Measurements from ENCODE around the gene FOXL3. TPM values are rescaled to one million over a fixed set of nuclear protein-coding genes. Genes with fewer than 3 reads are reported as not detected.
"Not testable (repeated sequence)": the region's sequence is repeated elsewhere in the genome, so short reads cannot be mapped to it uniquely, and the experiment has no call there.

Gene FOXL3
- polyA plus RNA-seq, 1 of the 3 experiments (the other 2 are of a cell fraction) = not detected

DNA sequence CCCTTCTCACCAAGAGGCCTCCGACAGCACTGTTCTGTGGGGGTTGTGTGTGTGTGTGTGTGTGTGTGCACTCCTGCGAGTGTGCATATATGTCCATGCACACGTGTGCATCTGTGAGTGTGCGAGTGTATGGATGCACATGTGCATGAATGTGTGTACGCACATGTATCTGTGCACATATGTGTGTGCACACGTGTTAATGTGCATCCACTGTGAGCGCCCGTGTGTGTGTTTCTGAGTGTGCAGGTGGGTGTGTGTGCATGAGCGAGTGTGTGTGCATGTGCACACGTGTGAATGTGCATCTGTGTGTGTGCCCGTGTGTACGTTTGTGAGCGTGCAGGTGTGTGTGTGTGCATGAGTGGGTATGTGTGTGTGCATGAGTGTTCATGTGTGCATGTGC lies 48.5 kb upstream of the FOXL3 start:
- CTCF ChIA-PET = interaction anchor here (1.2 kb wide), 1 partner anchor 23 kb away, joined by 3 read pairs; no protein-coding TSS in a partner anchor
- Histone ChIP-seq H3K27me3 (ENCODE audit: insufficient read depth) (no peaks in the 10 kb centered on the region), H2AFZ (ENCODE audit: low read depth) (no peak overlapping the region), H3K9ac (no peak overlapping the region), H3K9me2 (no peaks in the 10 kb centered on the region), H3K4me2 (no peak overlapping the region), H3F3A (replicated peaks; ENCODE audit: insufficient read depth) (no peaks in the 10 kb centered on the region), H3K9me3 (no peaks in the 10 kb centered on the region), H3K79me2 (ENCODE audit: insufficient read depth) (no peaks in the 10 kb centered on the region), H4K20me1 (ENCODE audit: insufficient read depth) (no peaks in the 10 kb centered on the region), H3K4me1 (ENCODE audit: control insufficient read depth in 1 of 2, insufficient read depth in 2 of 2, low read depth in 1 of 2, low read length in 1 of 2) (no peaks in the 10 kb centered on the region), H3K27ac (ENCODE audit: low read depth in 2 of 2, low read length in 1 of 2) (no peak overlapping the region), H3K4me3 (ENCODE audit: low read depth in 2 of 2, low read length in 1 of 2) (no peak overlapping the region), H3K36me3 (replicated peaks in 1 of 2; ENCODE audit: control insufficient read depth in 1 of 2, insufficient read depth in 2 of 2, low read length in 1 of 2) (peaks cover 0 to 5% of the 10 kb centered on the region in 2 experiments)
- POLR2A ChIA-PET = no interaction called here
- TF ChIP-seq IRF3 (IDR thresholded peaks at IDR 0.05; ENCODE audit: low read depth, low read length) (no peak), GATA2 (CRISPR knock-in tag; IDR thresholded peaks at IDR 0.05) (no peak)
- WGBS (ENCODE audit: low lambda C conversion rate) = 88% methylated on average over 13 of the region's 13 CpGs
- DNase-seq = no peak

DNA sequence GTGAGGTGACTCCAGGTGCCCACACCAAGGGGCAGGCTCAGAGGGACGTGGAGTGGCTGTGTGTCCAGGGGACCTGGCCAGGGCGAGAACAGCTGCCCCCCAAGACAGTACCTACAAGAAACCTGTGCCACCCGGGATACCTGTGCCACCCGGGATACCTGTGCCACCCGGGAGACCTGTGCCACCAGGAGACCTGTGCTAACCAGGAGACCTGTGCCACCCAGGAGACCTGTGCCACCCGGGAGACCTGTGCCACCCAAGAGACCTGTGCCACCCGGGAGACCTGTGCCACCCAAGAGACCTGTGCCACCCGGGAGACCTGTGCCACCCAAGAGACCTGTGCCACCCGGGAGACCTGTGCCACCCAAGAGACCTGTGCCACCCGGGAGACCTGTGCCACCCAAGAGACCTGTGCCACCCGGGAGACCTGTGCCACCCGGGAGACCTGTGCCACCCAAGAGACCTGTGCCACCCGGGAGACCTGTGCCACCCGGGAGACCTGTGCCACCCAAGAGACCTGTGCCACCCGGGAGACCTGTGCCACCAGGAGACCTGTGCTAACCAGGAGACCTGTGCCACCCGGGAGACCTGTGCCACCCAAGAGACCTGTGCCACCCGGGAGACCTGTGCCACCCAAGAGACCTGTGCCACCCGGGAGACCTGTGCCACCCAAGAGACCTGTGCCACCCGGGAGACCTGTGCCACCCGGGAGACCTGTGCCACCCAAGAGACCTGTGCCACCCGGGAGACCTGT lies 47.0 kb upstream of the FOXL3 start:
- H3K9me3 ChIP-seq; H4K20me1 ChIP-seq (ENCODE audit: insufficient read depth); H3K4me3 ChIP-seq (ENCODE audit: low read depth in 2 of 2, low read length in 1 of 2); CTCF ChIA-PET; POLR2A ChIA-PET; H3K27ac ChIP-seq (ENCODE audit: low read depth in 2 of 2, low read length in 1 of 2); H3K36me3 ChIP-seq (replicated peaks in 1 of 2; ENCODE audit: control insufficient read depth in 1 of 2, insufficient read depth in 2 of 2, low read length in 1 of 2); H3F3A ChIP-seq (replicated peaks; ENCODE audit: insufficient read depth); H3K4me1 ChIP-seq (ENCODE audit: control insufficient read depth in 1 of 2, insufficient read depth in 2 of 2, low read depth in 1 of 2, low read length in 1 of 2); H3K27me3 ChIP-seq (ENCODE audit: insufficient read depth); H3K79me2 ChIP-seq (ENCODE audit: insufficient read depth); H2AFZ ChIP-seq (ENCODE audit: low read depth); H3K4me2 ChIP-seq; H3K9ac ChIP-seq; H3K9me2 ChIP-seq; DNase-seq: not testable (repeated sequence)
- WGBS (ENCODE audit: low lambda C conversion rate) = 66% methylated on average over 4 of the region's 21 CpGs

GRCh38 chr7:243580-243978 lies 46.4 kb upstream of the FOXL3 start:
- H3K9ac ChIP-seq; DNase-seq; H3K27ac ChIP-seq (ENCODE audit: low read depth in 2 of 2, low read length in 1 of 2); H3F3A ChIP-seq (replicated peaks; ENCODE audit: insufficient read depth); H3K36me3 ChIP-seq (replicated peaks in 1 of 2; ENCODE audit: control insufficient read depth in 1 of 2, insufficient read depth in 2 of 2, low read length in 1 of 2); H3K4me3 ChIP-seq (ENCODE audit: low read depth in 2 of 2, low read length in 1 of 2); CTCF ChIA-PET; H3K4me2 ChIP-seq; H3K9me2 ChIP-seq; POLR2A ChIA-PET; H3K27me3 ChIP-seq (ENCODE audit: insufficient read depth); H3K4me1 ChIP-seq (ENCODE audit: control insufficient read depth in 1 of 2, insufficient read depth in 2 of 2, low read depth in 1 of 2, low read length in 1 of 2); H4K20me1 ChIP-seq (ENCODE audit: insufficient read depth); H3K9me3 ChIP-seq; H3K79me2 ChIP-seq (ENCODE audit: insufficient read depth); H2AFZ ChIP-seq (ENCODE audit: low read depth): not testable (repeated sequence)
- WGBS (ENCODE audit: low lambda C conversion rate) = 90% methylated on average over 5 of the region's 10 CpGs

DNA sequence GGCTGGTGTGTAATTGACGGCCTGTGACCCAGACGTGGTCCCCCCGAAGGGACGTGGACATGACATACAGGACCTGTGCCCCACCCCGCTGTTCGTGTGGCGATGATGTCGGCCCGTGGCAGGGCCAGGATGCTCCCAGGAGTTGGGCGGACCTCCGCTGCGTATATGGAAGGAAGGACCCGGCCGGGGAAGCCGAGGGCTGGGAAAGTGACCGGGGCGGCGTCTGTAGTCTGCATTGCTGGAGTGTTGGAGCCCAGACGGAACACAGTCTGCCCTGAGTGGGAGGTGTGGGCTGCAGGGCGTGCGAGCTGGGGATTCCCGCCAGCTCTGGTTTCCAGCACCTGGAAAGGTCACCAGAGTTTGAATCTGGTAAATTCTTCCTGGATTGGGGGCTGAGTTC lies 45.0 kb upstream of the FOXL3 start:
- H3K4me1 ChIP-seq (ENCODE audit: control insufficient read depth in 1 of 2, insufficient read depth in 2 of 2, low read depth in 1 of 2, low read length in 1 of 2) = peaks cover 0 to 3% of the 10 kb centered on the region in 2 experiments; a peak in 1 of 4 replicates
- no peaks in the 10 kb centered on the region for H3K9me2 ChIP-seq
- H4K20me1 ChIP-seq (ENCODE audit: insufficient read depth) = no peaks in the 10 kb centered on the region
- ChIA-PET CTCF (no interaction called here), POLR2A (no interaction called here)
- no peak overlapping the region for H3K27ac ChIP-seq (ENCODE audit: low read depth in 2 of 2, low read length in 1 of 2)
- WGBS (ENCODE audit: low lambda C conversion rate) = 85% methylated on average over 22 of the region's 22 CpGs
- H2AFZ ChIP-seq (ENCODE audit: low read depth) = no peak overlapping the region
- no peak overlapping the region for H3K4me2 ChIP-seq
- no peak overlapping the region for H3K9ac ChIP-seq
- H3K27me3 ChIP-seq (ENCODE audit: insufficient read depth) = no peaks in the 10 kb centered on the region
- no peaks in the 10 kb centered on the region for H3K79me2 ChIP-seq (ENCODE audit: insufficient read depth)
- no peak overlapping the region for H3K4me3 ChIP-seq (ENCODE audit: low read depth in 2 of 2, low read length in 1 of 2)
- no peak for DNase-seq
- no peaks in the 10 kb centered on the region for H3K9me3 ChIP-seq
- no peaks in the 10 kb centered on the region for H3F3A ChIP-seq (replicated peaks; ENCODE audit: insufficient read depth)
- H3K36me3 ChIP-seq (replicated peaks in 1 of 2; ENCODE audit: control insufficient read depth in 1 of 2, insufficient read depth in 2 of 2, low read length in 1 of 2) = peaks cover 0 to 5% of the 10 kb centered on the region in 2 experiments
- TF ChIP-seq CHD2 (IDR thresholded peaks at IDR 0.05; ENCODE audit: low read length, partially characterized antibody) (no peak), RCOR1 (IDR thresholded peaks at IDR 0.05; ENCODE audit: low read length) (no peak), GATA2 (CRISPR knock-in tag; IDR thresholded peaks at IDR 0.05) (no peak), SMC3 (IDR thresholded peaks at IDR 0.05; ENCODE audit: low read depth, low read length) (no peak), POLR2AphosphoS5 (IDR thresholded peaks at IDR 0.05; ENCODE audit: low read depth, low read length) (no peak), RFX5 (IDR thresholded peaks at IDR 0.05; ENCODE audit: low read length) (no peak), MXI1 (IDR thresholded peaks at IDR 0.05; ENCODE audit: low read depth, low read length) (no peak), CTCF (IDR thresholded peaks at IDR 0.05) (no peak), MEF2A (IDR thresholded peaks at IDR 0.05; ENCODE audit: borderline replicate concordance, low read depth) (no peak), TCF12 (IDR thresholded peaks at IDR 0.05) (no peak)
- TF ChIP-seq, protein P1, sequence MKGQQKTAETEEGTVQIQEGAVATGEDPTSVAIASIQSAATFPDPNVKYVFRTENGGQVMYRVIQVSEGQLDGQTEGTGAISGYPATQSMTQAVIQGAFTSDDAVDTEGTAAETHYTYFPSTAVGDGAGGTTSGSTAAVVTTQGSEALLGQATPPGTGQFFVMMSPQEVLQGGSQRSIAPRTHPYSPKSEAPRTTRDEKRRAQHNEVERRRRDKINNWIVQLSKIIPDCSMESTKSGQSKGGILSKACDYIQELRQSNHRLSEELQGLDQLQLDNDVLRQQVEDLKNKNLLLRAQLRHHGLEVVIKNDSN (IDR thresholded peaks at IDR 0.05; ENCODE audit: borderline replicate concordance, low read depth) = no peak
- TF ChIP-seq, protein P2, sequence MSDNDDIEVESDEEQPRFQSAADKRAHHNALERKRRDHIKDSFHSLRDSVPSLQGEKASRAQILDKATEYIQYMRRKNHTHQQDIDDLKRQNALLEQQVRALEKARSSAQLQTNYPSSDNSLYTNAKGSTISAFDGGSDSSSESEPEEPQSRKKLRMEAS (IDR thresholded peaks at IDR 0.05; ENCODE audit: low read depth) = no peak
